ENCODE data around the gene HJURP.

The HJURP gene

DNA sequence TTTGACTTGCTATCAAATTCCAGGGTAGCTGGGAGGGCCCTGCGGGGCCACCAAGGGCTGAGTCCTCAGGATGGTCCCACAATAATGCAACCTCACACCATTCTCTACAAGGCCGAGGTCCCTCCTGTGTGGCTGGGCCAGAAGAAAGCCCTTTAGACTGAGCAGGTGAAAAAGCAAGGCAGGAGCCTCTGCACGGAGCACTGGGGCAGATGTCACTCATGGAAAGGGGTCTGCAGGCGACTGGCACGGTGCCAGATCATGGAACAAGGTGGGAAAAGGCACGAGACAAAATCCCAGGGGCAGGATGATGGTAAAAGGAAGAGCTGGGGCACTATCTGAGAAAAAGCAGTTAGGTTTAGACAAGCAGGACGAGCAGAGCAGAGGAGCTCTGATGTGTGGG lies 16.1 kb downstream of the HJURP start:
- H3K27ac ChIP-seq (ENCODE audit: low read depth, low read length) = no peak overlapping the region
- TF ChIP-seq, protein P1, sequence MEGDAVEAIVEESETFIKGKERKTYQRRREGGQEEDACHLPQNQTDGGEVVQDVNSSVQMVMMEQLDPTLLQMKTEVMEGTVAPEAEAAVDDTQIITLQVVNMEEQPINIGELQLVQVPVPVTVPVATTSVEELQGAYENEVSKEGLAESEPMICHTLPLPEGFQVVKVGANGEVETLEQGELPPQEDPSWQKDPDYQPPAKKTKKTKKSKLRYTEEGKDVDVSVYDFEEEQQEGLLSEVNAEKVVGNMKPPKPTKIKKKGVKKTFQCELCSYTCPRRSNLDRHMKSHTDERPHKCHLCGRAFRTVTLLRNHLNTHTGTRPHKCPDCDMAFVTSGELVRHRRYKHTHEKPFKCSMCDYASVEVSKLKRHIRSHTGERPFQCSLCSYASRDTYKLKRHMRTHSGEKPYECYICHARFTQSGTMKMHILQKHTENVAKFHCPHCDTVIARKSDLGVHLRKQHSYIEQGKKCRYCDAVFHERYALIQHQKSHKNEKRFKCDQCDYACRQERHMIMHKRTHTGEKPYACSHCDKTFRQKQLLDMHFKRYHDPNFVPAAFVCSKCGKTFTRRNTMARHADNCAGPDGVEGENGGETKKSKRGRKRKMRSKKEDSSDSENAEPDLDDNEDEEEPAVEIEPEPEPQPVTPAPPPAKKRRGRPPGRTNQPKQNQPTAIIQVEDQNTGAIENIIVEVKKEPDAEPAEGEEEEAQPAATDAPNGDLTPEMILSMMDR (IDR thresholded peaks at IDR 0.05; ENCODE audit: low read depth, low read length, poor library complexity, severe bottlenecking) = no peak
- TF ChIP-seq EZH2phosphoT487 (IDR thresholded peaks at IDR 0.05; ENCODE audit: borderline replicate concordance, low read length) = no peak
- H3K4me2 ChIP-seq (ENCODE audit: low read length) = no peak overlapping the region
- peaks cover 73% of the 10 kb centered on the region for H3K79me2 ChIP-seq (ENCODE audit: control insufficient read depth, low read length)
- H3K4me1 ChIP-seq (ENCODE audit: control insufficient read depth, low read length) = no peaks in the 10 kb centered on the region
- H3K4me3 ChIP-seq (ENCODE audit: low read length) = no peak overlapping the region
- no peaks in the 10 kb centered on the region for H3K9me3 ChIP-seq (ENCODE audit: control insufficient read depth, insufficient read depth, low read length)
- peaks cover 34% of the 10 kb centered on the region for H4K20me1 ChIP-seq (ENCODE audit: control insufficient read depth, insufficient read depth, low read depth, low read length)
- H3F3A ChIP-seq (ENCODE audit: control insufficient read depth, insufficient read depth) = peaks cover 16% of the 10 kb centered on the region
- H3K27me3 ChIP-seq (ENCODE audit: control insufficient read depth, low read length) = no peaks in the 10 kb centered on the region
- H3K36me3 ChIP-seq (ENCODE audit: control insufficient read depth, low read length) = peaks cover 92% of the 10 kb centered on the region
- H3K9me2 ChIP-seq (replicated peaks; ENCODE audit: control insufficient read depth, low read length) = no peaks in the 10 kb centered on the region

DNA sequence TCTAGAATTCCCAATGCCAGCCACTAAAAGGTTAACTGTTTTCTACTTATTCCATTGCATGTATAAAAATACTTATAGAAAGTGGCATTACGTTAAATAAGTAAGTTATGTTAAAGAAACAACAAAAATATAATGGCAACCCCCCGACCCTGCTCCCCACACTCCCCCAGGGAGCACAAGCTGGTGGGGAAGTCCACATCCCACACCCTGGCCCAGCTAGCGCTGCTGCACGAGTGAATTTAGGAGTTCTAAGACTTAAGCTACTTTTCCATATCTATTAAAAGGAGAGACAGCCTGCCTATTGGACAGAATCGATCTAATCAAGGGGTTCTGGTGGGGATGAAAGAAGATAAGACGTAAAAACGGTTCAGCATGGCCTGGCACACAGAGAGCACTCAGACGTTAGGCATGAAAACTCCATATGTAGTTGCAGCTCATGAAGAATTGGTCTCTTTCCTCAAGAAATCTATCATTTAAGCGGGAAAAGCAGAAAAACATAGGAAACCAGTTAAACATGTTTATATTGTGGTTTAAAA lies 16.6 kb downstream of the HJURP start:
- H3K9me3 ChIP-seq (ENCODE audit: control insufficient read depth, insufficient read depth, low read length) = no peaks in the 10 kb centered on the region
- peaks cover 87% of the 10 kb centered on the region for H3K36me3 ChIP-seq (ENCODE audit: control insufficient read depth, low read length)
- H3F3A ChIP-seq (ENCODE audit: control insufficient read depth, insufficient read depth) = peaks cover 20% of the 10 kb centered on the region
- no peak overlapping the region for H3K4me2 ChIP-seq (ENCODE audit: low read length)
- no peak for TF ChIP-seq EZH2phosphoT487 (IDR thresholded peaks at IDR 0.05; ENCODE audit: borderline replicate concordance, low read length)
- TF ChIP-seq, protein P1 (IDR thresholded peaks at IDR 0.05; ENCODE audit: low read depth, low read length, poor library complexity, severe bottlenecking) = no peak
- peaks cover 68% of the 10 kb centered on the region for H3K79me2 ChIP-seq (ENCODE audit: control insufficient read depth, low read length)
- no peak overlapping the region for H3K4me3 ChIP-seq (ENCODE audit: low read length)
- peaks cover 34% of the 10 kb centered on the region for H4K20me1 ChIP-seq (ENCODE audit: control insufficient read depth, insufficient read depth, low read depth, low read length)
- H3K4me1 ChIP-seq (ENCODE audit: control insufficient read depth, low read length) = no peaks in the 10 kb centered on the region
- no peak overlapping the region for H3K27ac ChIP-seq (ENCODE audit: low read depth, low read length)
- no peaks in the 10 kb centered on the region for H3K9me2 ChIP-seq (replicated peaks; ENCODE audit: control insufficient read depth, low read length)
- no peaks in the 10 kb centered on the region for H3K27me3 ChIP-seq (ENCODE audit: control insufficient read depth, low read length)

DNA sequence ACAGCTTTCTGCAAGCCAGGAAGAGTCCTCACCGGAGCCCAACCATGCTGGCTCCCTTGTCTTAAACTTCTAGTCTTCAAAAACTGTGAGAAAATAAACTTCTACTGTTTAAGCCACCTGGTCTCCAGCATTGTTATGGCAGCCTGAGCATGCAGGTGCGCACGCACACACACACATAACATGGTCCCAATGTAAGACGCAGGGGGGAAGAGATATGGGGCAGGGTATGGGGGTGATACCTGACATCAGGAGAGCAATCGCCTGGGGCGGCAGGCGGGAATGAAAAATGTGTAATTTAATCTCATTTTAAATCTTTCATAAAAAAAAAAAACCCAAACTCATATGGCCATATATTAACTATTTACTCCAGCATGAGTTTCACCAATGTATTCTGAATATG lies 18.0 kb downstream of the HJURP start:
- Histone ChIP-seq H3K27ac (ENCODE audit: low read depth, low read length) (no peak overlapping the region), H3K79me2 (ENCODE audit: control insufficient read depth, low read length) (peaks cover 54% of the 10 kb centered on the region), H3K4me3 (ENCODE audit: low read length) (no peak overlapping the region), H3K4me2 (ENCODE audit: low read length) (no peak overlapping the region), H3K9me3 (ENCODE audit: control insufficient read depth, insufficient read depth, low read length) (no peaks in the 10 kb centered on the region), H3K4me1 (ENCODE audit: control insufficient read depth, low read length) (peaks cover 2% of the 10 kb centered on the region), H3K36me3 (ENCODE audit: control insufficient read depth, low read length) (peaks cover 73% of the 10 kb centered on the region), H3K9me2 (replicated peaks; ENCODE audit: control insufficient read depth, low read length) (no peaks in the 10 kb centered on the region), H3F3A (ENCODE audit: control insufficient read depth, insufficient read depth) (peaks cover 20% of the 10 kb centered on the region), H3K27me3 (ENCODE audit: control insufficient read depth, low read length) (no peaks in the 10 kb centered on the region), H4K20me1 (ENCODE audit: control insufficient read depth, insufficient read depth, low read depth, low read length) (peaks cover 34% of the 10 kb centered on the region)
- TF ChIP-seq, protein P1 (IDR thresholded peaks at IDR 0.05; ENCODE audit: low read depth, low read length, poor library complexity, severe bottlenecking) = no peak
- TF ChIP-seq EZH2phosphoT487 (IDR thresholded peaks at IDR 0.05; ENCODE audit: borderline replicate concordance, low read length) = no peak

All from DOHH2 (cell line).